ENCODE measurements around the gene TBRG1. TPM values are rescaled to one million over a fixed set of nuclear protein-coding genes. Genes with fewer than 3 reads are reported as not detected.

Gene TBRG1
- total and polyA plus RNA-seq, 2 of the 4 experiments (the other 2 are of a cell fraction): 13.3 to 23.2 TPM

DNA sequence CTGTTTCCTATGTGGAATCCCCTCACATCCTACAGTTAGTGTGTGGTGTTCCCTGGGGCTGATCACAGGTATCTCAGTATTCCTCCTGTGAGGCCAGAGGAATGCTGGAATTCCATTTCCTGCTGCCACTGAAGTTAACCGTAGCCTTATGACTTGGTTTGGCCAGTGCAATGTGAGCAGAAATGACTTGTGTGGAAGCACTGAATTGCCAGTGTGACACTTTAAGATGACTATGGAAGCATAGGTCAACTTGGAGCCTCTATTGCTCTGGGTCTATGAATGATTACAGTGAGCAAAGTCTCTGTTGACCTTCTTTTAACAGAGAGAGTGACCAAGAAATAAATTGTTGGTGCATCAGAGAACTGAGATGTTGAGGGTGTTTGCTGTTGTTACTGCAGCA, 16.5 kb downstream of the TBRG1 start:
- Histone ChIP-seq H2AK5ac (ENCODE audit: low read depth, low read length) (no peak overlapping the region), H3K79me1 (ENCODE audit: low read depth in 1 of 2, low read length in 2 of 2) (no peaks in the 10 kb centered on the region), H4K91ac (ENCODE audit: insufficient read depth, low read depth, low read length) (no peak overlapping the region), H3K4me3 (ENCODE audit: insufficient read depth, low read depth, low read length) (no peak overlapping the region), H4K8ac (ENCODE audit: low read depth in 2 of 2, low read length in 2 of 2) (no peak overlapping the region), H2AK9ac (replicated peaks; ENCODE audit: low read depth, low read length, poor library complexity) (no peak overlapping the region), H3K4me2 (ENCODE audit: low read depth, low read length) (no peak overlapping the region), H2BK5ac (ENCODE audit: low read depth, low read length, poor library complexity, severe bottlenecking) (no peak overlapping the region), H3K14ac (replicated peaks; ENCODE audit: low read depth, low read length) (no peak overlapping the region), H2BK15ac (ENCODE audit: low read depth, low read length) (no peak overlapping the region), H3K9ac (ENCODE audit: low read depth, low read length) (no peak overlapping the region), H3K9me3 (ENCODE audit: control insufficient read depth, insufficient read depth, low read length) (no peaks in the 10 kb centered on the region), H2BK20ac (ENCODE audit: low read depth, low read length) (no peak overlapping the region), H2AFZ (replicated peaks; ENCODE audit: low read length, poor library complexity) (no peak overlapping the region), H4K5ac (ENCODE audit: low read depth, low read length) (no peak overlapping the region), H3K23ac (ENCODE audit: low read depth, low read length) (no peak overlapping the region), H3K36me3 (ENCODE audit: control insufficient read depth, insufficient read depth, low read length) (peaks cover 15% of the 10 kb centered on the region), H3K56ac (ENCODE audit: extremely low read depth, insufficient read depth, low read length) (no peak overlapping the region), H4K20me1 (ENCODE audit: insufficient read depth, low read length) (no peaks in the 10 kb centered on the region; the same call in 1 of the 2 replicates), H3K27me3 (ENCODE audit: control insufficient read depth, insufficient read depth, low read length) (no peaks in the 10 kb centered on the region), H3K18ac (ENCODE audit: low read depth, low read length) (no peak overlapping the region), H3K4me1 (ENCODE audit: control insufficient read depth, insufficient read depth, low read length) (peaks cover 4% of the 10 kb centered on the region), H3K27ac (ENCODE audit: insufficient read depth, low read length) (no peak overlapping the region), H3K9me1 (ENCODE audit: insufficient read depth, low read length) (peaks cover 4% of the 10 kb centered on the region; the same call in 1 of the 2 replicates), H3K4ac (ENCODE audit: low read depth, low read length) (no peak overlapping the region), H2BK120ac (ENCODE audit: low read depth, low read length) (no peak overlapping the region)
- in situ Hi-C loops (cut with MboI; ENCODE audit: low sequenced_read_pairs): loop anchor here (25.0 kb wide), 1 partner anchor 948 kb away; the partner anchor contains the start of gene STT3A
- CTCF ChIA-PET: no interaction called here
- TF ChIP-seq RCOR1 (IDR thresholded peaks at IDR 0.05; ENCODE audit: insufficient replicate concordance, low read length) (no peak), CEBPB (IDR thresholded peaks at IDR 0.05; ENCODE audit: low read depth, low read length) (no peak), BHLHE40 (IDR thresholded peaks at IDR 0.05; ENCODE audit: low read depth, low read length) (no peak), MAFK (IDR thresholded peaks at IDR 0.05; ENCODE audit: low read depth, low read length) (no peak), CHD1 (IDR thresholded peaks at IDR 0.05; ENCODE audit: low read depth, low read length) (no peak), RFX5 (IDR thresholded peaks at IDR 0.05; ENCODE audit: low read depth, low read length) (no peak)
- TF ChIP-seq, protein P1, sequence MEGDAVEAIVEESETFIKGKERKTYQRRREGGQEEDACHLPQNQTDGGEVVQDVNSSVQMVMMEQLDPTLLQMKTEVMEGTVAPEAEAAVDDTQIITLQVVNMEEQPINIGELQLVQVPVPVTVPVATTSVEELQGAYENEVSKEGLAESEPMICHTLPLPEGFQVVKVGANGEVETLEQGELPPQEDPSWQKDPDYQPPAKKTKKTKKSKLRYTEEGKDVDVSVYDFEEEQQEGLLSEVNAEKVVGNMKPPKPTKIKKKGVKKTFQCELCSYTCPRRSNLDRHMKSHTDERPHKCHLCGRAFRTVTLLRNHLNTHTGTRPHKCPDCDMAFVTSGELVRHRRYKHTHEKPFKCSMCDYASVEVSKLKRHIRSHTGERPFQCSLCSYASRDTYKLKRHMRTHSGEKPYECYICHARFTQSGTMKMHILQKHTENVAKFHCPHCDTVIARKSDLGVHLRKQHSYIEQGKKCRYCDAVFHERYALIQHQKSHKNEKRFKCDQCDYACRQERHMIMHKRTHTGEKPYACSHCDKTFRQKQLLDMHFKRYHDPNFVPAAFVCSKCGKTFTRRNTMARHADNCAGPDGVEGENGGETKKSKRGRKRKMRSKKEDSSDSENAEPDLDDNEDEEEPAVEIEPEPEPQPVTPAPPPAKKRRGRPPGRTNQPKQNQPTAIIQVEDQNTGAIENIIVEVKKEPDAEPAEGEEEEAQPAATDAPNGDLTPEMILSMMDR (conservative IDR thresholded peaks at IDR 0.05; ENCODE audit: low read depth, low read length): no peak
- TF ChIP-seq, protein P2, sequence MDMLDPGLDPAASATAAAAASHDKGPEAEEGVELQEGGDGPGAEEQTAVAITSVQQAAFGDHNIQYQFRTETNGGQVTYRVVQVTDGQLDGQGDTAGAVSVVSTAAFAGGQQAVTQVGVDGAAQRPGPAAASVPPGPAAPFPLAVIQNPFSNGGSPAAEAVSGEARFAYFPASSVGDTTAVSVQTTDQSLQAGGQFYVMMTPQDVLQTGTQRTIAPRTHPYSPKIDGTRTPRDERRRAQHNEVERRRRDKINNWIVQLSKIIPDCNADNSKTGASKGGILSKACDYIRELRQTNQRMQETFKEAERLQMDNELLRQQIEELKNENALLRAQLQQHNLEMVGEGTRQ (IDR thresholded peaks at IDR 0.05; ENCODE audit: low read depth, low read length): no peak
- dilution Hi-C loops (cut with HindIII; ENCODE audit: low sequenced_read_pairs, unreplicated experiment): no loop called here
- WGBS, 2 experiments (ENCODE audit: extremely low coverage in 2 of 2, insufficient read length in 1 of 2): 88% methylated on average over 1 of the region's 1 CpG; no CpG with 5 or more reads in 1 of the 2 experiments
- BruUV-seq (replicated peaks): no TSS peak
- POLR2A ChIA-PET (ENCODE audit: unreplicated experiment): no interaction called here
- DNase-seq: no peak
- ATAC-seq (ENCODE audit: low read depth): no peak
- intact Hi-C loops (cut with micrococcal nuclease): no loop called here
